K562 (cell line): ENCODE data around the gene ERCC6.

ENCODE experiments used
- BHLHE40 ChIP-seq: IDR thresholded peaks from 2 replicates; pipeline ENCODE4 v1.6.1; 2011; ENCODE audit warnings: low read length, improper control_type of control experiment
- CBX1 ChIP-seq: sonication (generic); IDR thresholded peaks from 2 replicates; pipeline ENCODE4 v1.6.1; 2016; ENCODE audit warnings: antibody characterized with exemption, low read depth, mild to moderate bottlenecking
- CBX2 ChIP-seq: fragments of 200-600 bp; sonication (generic); IDR thresholded peaks from one replicate; pipeline ENCODE4 v1.6.1; 2012; ENCODE audit warnings: mild to moderate bottlenecking, low read length, inconsistent platforms; ENCODE audit not compliant: insufficient read depth, poor library complexity, severe bottlenecking
- COPS2 ChIP-seq: fragments of 450-650 bp; conservative IDR thresholded peaks from 2 replicates; pipeline ENCODE4 v1.6.1; 2016; ENCODE audit warnings: mild to moderate bottlenecking, moderate library complexity
- SP2 ChIP-seq: IDR thresholded peaks from 2 replicates; pipeline ENCODE4 v1.6.1; 2011; ENCODE audit warnings: mild to moderate bottlenecking, low read depth, low read length, moderate library complexity; ENCODE audit not compliant: poor library complexity, severe bottlenecking; ENCODE audit errors: extremely low read depth
- TF ChIP-seq, protein P1 (sequence below), 3 experiments: IDR thresholded peaks in 2 of 3; conservative IDR thresholded peaks in 1 of 3; 2 replicates each; pipeline ENCODE4 v1.5.1; 2011 to 2012; ENCODE audit warnings: low read length in 3 of 3, mild to moderate bottlenecking in 3 of 3, control low read depth in 2 of 3, improper control_type of control experiment in 1 of 3, inconsistent platforms in 1 of 3, low read depth in 1 of 3, mixed read lengths in 1 of 3, moderate library complexity in 1 of 3; ENCODE audit not compliant: insufficient read depth in 2 of 3

DNA sequence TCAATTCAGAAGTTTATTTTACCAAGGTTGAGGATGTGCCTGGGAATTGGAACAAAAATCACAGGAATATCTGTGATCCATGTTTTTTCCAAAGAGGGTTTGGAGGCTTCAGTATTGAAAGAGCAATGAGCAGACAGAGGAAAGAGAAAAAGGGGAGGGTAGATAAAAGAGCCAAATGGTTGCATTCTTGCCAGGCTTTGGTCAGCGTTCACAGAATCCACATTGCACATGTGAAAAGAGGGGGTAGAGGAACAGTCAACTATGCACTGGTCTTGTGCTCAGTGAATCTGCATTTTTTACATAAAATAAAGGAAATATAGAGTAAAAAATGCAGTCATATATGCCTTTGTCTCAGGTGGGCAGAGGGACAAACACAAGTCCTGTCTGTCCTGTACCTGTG, 20.6 kb upstream of the ERCC6 start:
- TF ChIP-seq BHLHE40 (no peak), COPS2 (no peak), CBX2 (no peak), CBX1 (no peak), SP2 (no peak)
- TF ChIP-seq, protein P1, sequence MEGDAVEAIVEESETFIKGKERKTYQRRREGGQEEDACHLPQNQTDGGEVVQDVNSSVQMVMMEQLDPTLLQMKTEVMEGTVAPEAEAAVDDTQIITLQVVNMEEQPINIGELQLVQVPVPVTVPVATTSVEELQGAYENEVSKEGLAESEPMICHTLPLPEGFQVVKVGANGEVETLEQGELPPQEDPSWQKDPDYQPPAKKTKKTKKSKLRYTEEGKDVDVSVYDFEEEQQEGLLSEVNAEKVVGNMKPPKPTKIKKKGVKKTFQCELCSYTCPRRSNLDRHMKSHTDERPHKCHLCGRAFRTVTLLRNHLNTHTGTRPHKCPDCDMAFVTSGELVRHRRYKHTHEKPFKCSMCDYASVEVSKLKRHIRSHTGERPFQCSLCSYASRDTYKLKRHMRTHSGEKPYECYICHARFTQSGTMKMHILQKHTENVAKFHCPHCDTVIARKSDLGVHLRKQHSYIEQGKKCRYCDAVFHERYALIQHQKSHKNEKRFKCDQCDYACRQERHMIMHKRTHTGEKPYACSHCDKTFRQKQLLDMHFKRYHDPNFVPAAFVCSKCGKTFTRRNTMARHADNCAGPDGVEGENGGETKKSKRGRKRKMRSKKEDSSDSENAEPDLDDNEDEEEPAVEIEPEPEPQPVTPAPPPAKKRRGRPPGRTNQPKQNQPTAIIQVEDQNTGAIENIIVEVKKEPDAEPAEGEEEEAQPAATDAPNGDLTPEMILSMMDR (IDR thresholded peaks at IDR 0.05 in 2 of 3, conservative IDR thresholded peaks at IDR 0.05 in 1 of 3; ENCODE audit: insufficient read depth in 2 of 3, low read depth in 1 of 3, low read length in 3 of 3), result no peak
